Peyer's patch (tissue), 4 donors: Measurements from ENCODE around the gene CLP1. TPM values are rescaled to one million over a fixed set of nuclear protein-coding genes. Genes with fewer than 3 reads are reported as not detected.

ENCODE experiments used
- DNase-seq, 3 donors: peaks; one replicate each; pipeline ENCODE4 v3.0.0-alpha.2; 2017 to 2019
- H3K27ac ChIP-seq, 4 donors: fragments of 200-600 bp; sonication (generic); one replicate each; pipeline ENCODE4 v1.5.1; 2016 to 2019
- H3K27me3 ChIP-seq, 2 donors: fragments of 200-600 bp; sonication (generic); one replicate each; pipeline ENCODE4 v1.5.1; 2019
- H3K36me3 ChIP-seq, 3 donors: fragments of 200-600 bp; sonication (generic); one replicate each; pipeline ENCODE4 v1.5.1; 2016 to 2019
- H3K4me1 ChIP-seq, 4 donors: fragments of 200-600 bp; sonication (generic); one replicate each; pipeline ENCODE4 v1.5.1; 2016 to 2019
- H3K4me3 ChIP-seq, 4 donors: fragments of 200-600 bp; sonication (generic); 1 replicate in 3 of 4; 2 replicates in 1 of 4; pipeline ENCODE4 v1.5.1; 2016 to 2019; ENCODE audit warnings: mild to moderate bottlenecking in 1 of 4
- H3K9me3 ChIP-seq, 4 donors: fragments of 200-600 bp; sonication (generic); one replicate each; pipeline ENCODE4 v1.5.1; 2016 to 2019; ENCODE audit warnings: mild to moderate bottlenecking in 1 of 4
- POLR2A ChIP-seq, 2 donors: fragments of 450-650 bp; IDR thresholded peaks; one replicate each; pipeline ENCODE4 v1.5.1; 2017; ENCODE audit warnings: antibody characterized with exemption in 2 of 2, mild to moderate bottlenecking in 2 of 2, moderate library complexity in 2 of 2
- total RNA-seq, 4 donors: library from RNA; depleted of rRNA; stranded (reverse); fragments of >200 nt; gene quantifications; one replicate each; pipeline ENCODE4 v1.1.0, GENCODE V29; 2016
- TF ChIP-seq, protein P1 (sequence below), 6 experiments: fragments of 450-650 bp in 4 of 6; fragments of 200-600 bp in 2 of 6; sonication (generic) in 1 of 6; IDR thresholded peaks; one replicate each; pipeline ENCODE4 v1.5.1; 2017 to 2019; ENCODE audit warnings: antibody characterized with exemption in 6 of 6, mild to moderate bottlenecking in 3 of 6, moderate library complexity in 1 of 6

CLP1 gene
- total RNA-seq, 4 donors from 2014 or later: 9.1 to 16.1 (median 12.8) TPM

DNA sequence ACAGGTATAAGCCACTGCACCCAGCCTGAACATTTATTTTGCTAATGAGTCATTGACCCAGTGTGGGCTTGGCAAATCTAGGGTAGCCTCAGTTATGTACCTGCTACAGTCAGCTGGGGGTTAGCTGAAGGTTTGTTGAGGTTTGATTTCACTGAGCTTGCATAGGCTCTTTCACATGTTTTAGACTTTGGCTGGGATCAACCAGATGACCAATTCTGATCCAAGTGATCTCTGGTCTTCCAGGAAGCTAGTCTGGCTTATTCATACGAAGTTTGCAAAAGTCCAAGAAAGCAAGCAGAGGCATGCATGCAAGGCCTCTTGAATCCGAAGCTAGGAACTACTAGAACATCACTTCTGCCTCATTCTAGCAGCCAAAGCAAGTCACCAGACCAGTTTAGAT lies 39.1 kb upstream of the CLP1 start:
- no peak overlapping the region for H3K4me3 ChIP-seq
- H3K4me1 ChIP-seq: no peaks in the 10 kb centered on the region
- H3K36me3 ChIP-seq: peaks cover 0 to 5% (median 0%) of the 10 kb centered on the region in 3 donors
- DNase-seq: no peak
- TF ChIP-seq, protein P1, sequence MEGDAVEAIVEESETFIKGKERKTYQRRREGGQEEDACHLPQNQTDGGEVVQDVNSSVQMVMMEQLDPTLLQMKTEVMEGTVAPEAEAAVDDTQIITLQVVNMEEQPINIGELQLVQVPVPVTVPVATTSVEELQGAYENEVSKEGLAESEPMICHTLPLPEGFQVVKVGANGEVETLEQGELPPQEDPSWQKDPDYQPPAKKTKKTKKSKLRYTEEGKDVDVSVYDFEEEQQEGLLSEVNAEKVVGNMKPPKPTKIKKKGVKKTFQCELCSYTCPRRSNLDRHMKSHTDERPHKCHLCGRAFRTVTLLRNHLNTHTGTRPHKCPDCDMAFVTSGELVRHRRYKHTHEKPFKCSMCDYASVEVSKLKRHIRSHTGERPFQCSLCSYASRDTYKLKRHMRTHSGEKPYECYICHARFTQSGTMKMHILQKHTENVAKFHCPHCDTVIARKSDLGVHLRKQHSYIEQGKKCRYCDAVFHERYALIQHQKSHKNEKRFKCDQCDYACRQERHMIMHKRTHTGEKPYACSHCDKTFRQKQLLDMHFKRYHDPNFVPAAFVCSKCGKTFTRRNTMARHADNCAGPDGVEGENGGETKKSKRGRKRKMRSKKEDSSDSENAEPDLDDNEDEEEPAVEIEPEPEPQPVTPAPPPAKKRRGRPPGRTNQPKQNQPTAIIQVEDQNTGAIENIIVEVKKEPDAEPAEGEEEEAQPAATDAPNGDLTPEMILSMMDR (IDR thresholded peaks at IDR 0.05): no peak
- H3K27me3 ChIP-seq: no peaks in the 10 kb centered on the region
- H3K27ac ChIP-seq: no peak overlapping the region
- peaks cover 0 to 7% (median 2%) of the 10 kb centered on the region in 4 donors for H3K9me3 ChIP-seq

DNA sequence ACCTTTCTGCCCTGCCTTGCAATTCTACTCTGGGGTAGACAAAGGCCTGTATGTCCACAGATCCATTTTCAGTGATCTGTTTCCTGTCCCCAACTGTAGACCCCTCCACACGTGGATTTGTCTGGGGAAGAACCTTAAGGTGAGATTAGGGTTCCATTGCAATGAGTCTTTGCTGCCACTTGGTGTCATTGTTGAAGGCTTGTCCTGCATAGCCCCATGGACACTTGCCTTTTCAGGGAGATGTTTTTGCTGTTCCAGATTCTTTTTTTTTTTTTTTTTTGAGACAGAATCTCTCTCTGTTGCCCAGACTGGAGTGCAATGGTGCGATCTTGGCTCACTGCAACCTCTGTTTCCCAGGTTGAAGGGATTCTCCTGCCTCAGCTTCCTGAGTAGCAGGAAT lies 38.2 kb upstream of the CLP1 start:
- no peaks in the 10 kb centered on the region for H3K4me1 ChIP-seq
- TF ChIP-seq, protein P1 (IDR thresholded peaks at IDR 0.05): no peak
- no peak for TF ChIP-seq POLR2A (IDR thresholded peaks at IDR 0.05)
- H3K4me3 ChIP-seq: no peak overlapping the region
- no peak overlapping the region for H3K27ac ChIP-seq
- H3K9me3 ChIP-seq: peaks cover 0 to 7% (median 2%) of the 10 kb centered on the region in 4 donors
- peaks cover 0 to 5% (median 0%) of the 10 kb centered on the region in 3 donors for H3K36me3 ChIP-seq
- H3K27me3 ChIP-seq: no peaks in the 10 kb centered on the region
- no peak for DNase-seq

DNA sequence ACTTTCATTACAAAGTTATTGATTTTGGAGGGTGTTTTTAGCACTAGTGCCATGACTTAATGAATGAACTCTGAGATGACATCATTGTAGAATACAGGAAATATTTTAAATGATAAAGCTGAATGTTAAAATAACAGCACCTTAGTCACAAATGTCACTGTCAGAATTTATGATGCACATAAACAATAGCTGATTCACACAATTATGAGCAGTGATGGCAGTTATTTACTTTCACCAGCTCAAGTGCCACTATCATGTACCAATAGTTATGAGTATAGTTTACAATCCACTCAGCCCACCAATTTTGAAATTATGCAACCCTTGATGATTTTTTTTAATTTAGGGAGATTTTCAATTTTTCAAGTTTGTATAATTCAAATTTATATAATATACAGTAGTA lies 37.1 kb upstream of the CLP1 start:
- no peak overlapping the region for H3K4me3 ChIP-seq
- TF ChIP-seq POLR2A (IDR thresholded peaks at IDR 0.05): no peak
- TF ChIP-seq, protein P1 (IDR thresholded peaks at IDR 0.05): no peak

DNA sequence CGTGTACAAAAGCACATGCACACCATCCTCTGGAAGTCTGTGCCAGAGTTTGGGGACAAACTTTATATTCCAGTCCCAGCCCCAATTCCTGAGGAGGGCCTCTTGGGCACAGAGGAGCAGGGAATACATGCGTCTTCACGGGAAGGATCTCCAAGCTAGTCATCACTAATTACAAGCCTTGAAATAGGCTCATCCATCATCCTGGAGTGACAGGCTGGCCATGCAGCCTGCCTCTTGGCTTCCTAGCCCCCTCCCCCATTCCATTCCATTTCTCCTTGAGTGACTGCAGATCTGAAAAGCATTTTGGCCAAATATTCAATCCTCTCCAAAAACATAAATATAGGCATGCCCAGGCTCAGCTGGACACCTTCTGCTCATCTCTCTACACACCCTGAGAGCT lies 35.3 kb upstream of the CLP1 start:
- no peak for TF ChIP-seq POLR2A (IDR thresholded peaks at IDR 0.05)
- TF ChIP-seq, protein P1 (IDR thresholded peaks at IDR 0.05): no peak
- DNase-seq: no peak
- Histone ChIP-seq H3K4me3 (no peak overlapping the region), H3K9me3 (peaks cover 0 to 7% (median 2%) of the 10 kb centered on the region in 4 donors), H3K36me3 (no peaks in the 10 kb centered on the region), H3K27me3 (no peaks in the 10 kb centered on the region), H3K4me1 (no peaks in the 10 kb centered on the region), H3K27ac (no peak overlapping the region)

More for the DNA sequence above, 37.1 kb upstream of the CLP1 start:
- Histone ChIP-seq H3K9me3 (peaks cover 0 to 7% (median 2%) of the 10 kb centered on the region in 4 donors), H3K27me3 (no peaks in the 10 kb centered on the region), H3K36me3 (no peaks in the 10 kb centered on the region), H3K27ac (no peak overlapping the region), H3K4me1 (no peaks in the 10 kb centered on the region)
- no peak for DNase-seq

DNA sequence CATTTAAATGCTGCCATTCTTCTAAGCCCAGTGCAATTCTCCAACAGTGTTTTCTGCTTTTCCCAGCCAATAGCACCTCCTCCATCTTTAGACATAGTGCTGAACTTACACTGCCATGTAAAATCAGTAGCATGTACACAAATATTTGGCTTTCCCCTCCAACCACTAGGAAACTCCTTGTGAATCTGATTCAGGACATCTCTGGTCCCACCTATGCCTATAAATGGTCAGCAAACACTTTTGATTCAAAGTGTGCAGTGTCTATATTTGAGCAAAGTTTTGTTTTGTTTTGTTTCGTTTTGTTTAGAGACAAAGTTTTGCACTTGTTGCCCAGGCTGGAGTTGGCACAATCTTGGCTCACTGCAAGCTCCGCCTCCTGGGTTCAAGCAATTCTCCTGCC lies 32.7 kb upstream of the CLP1 start:
- Histone ChIP-seq H3K4me3 (no peak overlapping the region), H3K4me1 (no peaks in the 10 kb centered on the region), H3K27me3 (no peaks in the 10 kb centered on the region), H3K9me3 (peaks cover 0 to under 1% (median under 1%) of the 10 kb centered on the region in 4 donors), H3K36me3 (no peaks in the 10 kb centered on the region), H3K27ac (no peak overlapping the region)
- no peak for DNase-seq
- TF ChIP-seq POLR2A (IDR thresholded peaks at IDR 0.05): no peak
- TF ChIP-seq, protein P1 (IDR thresholded peaks at IDR 0.05): no peak

DNA sequence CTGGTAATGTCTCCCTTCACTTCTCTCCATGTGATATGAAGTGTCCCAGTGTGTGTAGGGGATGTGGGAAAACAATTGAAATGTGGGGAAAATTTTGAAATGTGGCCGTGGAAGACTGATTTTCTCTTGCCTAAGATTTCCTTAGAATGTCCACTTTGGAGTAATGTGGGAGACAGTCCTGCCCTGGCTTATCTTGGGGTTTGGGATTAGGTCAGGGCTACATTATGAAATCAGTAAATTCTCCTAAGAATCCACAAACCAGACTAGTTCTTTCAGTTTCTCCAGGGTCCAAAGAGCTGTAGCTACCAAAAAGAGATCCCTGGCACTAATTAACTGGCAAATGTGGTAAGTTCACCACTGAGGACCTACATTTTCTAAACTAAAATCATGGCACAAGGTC lies 30.7 kb upstream of the CLP1 start:
- no peaks in the 10 kb centered on the region for H3K9me3 ChIP-seq
- H3K27me3 ChIP-seq: no peaks in the 10 kb centered on the region

More for the DNA sequence above, 30.7 kb upstream of the CLP1 start:
- Histone ChIP-seq H3K36me3 (no peaks in the 10 kb centered on the region), H3K27ac (no peak overlapping the region), H3K4me3 (no peak overlapping the region), H3K4me1 (no peaks in the 10 kb centered on the region)
- DNase-seq: no peak
- TF ChIP-seq, protein P1 (IDR thresholded peaks at IDR 0.05): no peak
- no peak for TF ChIP-seq POLR2A (IDR thresholded peaks at IDR 0.05)
